HL-60 (cell line): ENCODE measurements around the gene MAP3K8.

Experiments
- DNase-seq, 2 experiments: peaks; one replicate each; pipeline ENCODE4 v3.0.0-alpha.2; 2010 to 2020; ENCODE audit warnings: low read depth in 1 of 2, low spot score in 1 of 2
- H3K27ac ChIP-seq: fragments of 250-450 bp; sonication (Bioruptor Pico); replicated peaks from 2 replicates; pipeline ENCODE4 v1.5.1; 2020; ENCODE audit warnings: mild to moderate bottlenecking, moderate library complexity
- H3K27me3 ChIP-seq: fragments of 250-450 bp; sonication (Bioruptor Pico); 2 replicates; pipeline ENCODE4 v1.5.1; 2021; ENCODE audit warnings: mild to moderate bottlenecking, moderate library complexity; ENCODE audit not compliant: insufficient read depth, poor library complexity, severe bottlenecking
- H3K4me3 ChIP-seq: replicated peaks from 2 replicates; pipeline ENCODE4 v1.5.1; 2011; ENCODE audit warnings: mild to moderate bottlenecking, control low read depth, low read length; ENCODE audit not compliant: insufficient read depth
- GABPA ChIP-seq: IDR thresholded peaks from 2 replicates; pipeline ENCODE4 v1.6.1; 2012; ENCODE audit warnings: low read depth
- POLR2AphosphoS5 ChIP-seq: IDR thresholded peaks from 2 replicates; pipeline ENCODE4 v1.6.1; 2012; ENCODE audit warnings: low read depth
- REST ChIP-seq: IDR thresholded peaks from 2 replicates; pipeline ENCODE4 v1.6.1; 2012; ENCODE audit warnings: low read depth; ENCODE audit not compliant: insufficient replicate concordance
- SPI1 ChIP-seq: IDR thresholded peaks from 2 replicates; pipeline ENCODE4 v1.6.1; 2012; ENCODE audit warnings: low read depth, mild to moderate bottlenecking, borderline replicate concordance
- TF ChIP-seq, protein P1 (sequence below): IDR thresholded peaks from one replicate; pipeline ENCODE4 v1.5.1; 2011; ENCODE audit warnings: low read length, control low read depth, inconsistent platforms; ENCODE audit not compliant: insufficient read depth

MAP3K8 gene

DNA sequence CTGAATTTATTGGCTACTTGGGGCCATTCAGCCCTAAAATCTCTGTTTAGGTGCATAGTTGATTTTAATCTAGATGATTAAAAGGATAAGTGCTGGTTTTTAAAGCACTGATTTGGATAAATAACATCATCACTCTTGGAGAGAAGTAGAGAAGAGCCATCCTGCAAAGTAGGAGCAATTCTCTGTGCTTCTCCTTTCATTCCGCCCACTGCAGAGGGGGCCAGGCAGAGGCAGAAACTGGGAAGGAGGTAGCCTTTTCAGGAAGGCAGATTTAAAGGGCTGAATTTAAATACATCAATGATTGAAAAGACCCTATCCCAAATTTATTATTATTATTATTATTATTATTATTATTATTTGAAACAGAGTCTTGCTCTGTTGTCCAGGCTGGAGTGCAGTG is 14.1 kb downstream of the MAP3K8 start:
- TF ChIP-seq, protein P1, sequence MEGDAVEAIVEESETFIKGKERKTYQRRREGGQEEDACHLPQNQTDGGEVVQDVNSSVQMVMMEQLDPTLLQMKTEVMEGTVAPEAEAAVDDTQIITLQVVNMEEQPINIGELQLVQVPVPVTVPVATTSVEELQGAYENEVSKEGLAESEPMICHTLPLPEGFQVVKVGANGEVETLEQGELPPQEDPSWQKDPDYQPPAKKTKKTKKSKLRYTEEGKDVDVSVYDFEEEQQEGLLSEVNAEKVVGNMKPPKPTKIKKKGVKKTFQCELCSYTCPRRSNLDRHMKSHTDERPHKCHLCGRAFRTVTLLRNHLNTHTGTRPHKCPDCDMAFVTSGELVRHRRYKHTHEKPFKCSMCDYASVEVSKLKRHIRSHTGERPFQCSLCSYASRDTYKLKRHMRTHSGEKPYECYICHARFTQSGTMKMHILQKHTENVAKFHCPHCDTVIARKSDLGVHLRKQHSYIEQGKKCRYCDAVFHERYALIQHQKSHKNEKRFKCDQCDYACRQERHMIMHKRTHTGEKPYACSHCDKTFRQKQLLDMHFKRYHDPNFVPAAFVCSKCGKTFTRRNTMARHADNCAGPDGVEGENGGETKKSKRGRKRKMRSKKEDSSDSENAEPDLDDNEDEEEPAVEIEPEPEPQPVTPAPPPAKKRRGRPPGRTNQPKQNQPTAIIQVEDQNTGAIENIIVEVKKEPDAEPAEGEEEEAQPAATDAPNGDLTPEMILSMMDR: no peak
- TF ChIP-seq SPI1 (no peak), GABPA (no peak), POLR2AphosphoS5 (no peak), REST (no peak)
- Histone ChIP-seq H3K4me3 (no peak overlapping the region), H3K27me3 (no peaks in the 10 kb centered on the region), H3K27ac (no peak overlapping the region)
- no peak for DNase-seq

DNA sequence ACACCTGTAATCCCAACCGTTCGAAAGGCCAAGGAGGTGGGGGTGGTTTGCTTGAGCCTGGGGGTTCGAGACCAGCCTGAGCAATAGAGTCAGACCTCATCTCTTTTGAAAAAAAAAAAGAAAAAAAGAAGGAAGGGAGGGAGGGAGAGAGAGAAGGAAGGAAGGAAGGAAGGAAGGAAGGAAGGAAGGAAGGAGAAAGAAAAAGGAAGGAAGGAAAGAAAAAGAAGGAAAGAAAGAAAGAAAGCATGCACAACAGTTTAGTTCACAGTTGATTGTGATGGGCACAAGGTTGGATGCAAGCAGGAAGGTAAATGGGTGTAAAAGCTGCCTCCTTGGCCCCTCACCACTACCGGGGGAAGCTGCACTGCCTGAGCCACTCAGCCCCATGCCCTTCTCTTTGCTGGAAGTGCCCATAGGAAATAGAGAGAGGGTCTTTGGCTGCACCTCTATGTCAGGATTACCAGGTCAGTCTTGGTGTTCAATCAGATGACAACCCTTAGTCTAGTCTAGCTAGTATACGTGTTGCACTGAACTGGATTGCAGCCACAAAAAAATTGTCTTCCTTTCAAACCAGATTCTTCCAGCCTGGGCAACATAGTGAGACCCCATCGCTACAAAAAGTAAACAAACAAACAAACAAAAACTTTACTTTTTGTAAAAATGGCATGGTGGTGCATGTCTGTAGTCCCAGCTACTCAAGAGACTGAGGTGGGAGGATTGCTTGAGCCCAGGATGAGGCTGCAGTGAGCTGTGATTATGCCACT is 20.0 kb downstream of the MAP3K8 start:
- DNase-seq: no peak
- Histone ChIP-seq H3K27ac (peak overlapping the region; percentile 74), H3K4me3 (no peak overlapping the region), H3K27me3 (no peaks in the 10 kb centered on the region)
- TF ChIP-seq, protein P1: no peak
- TF ChIP-seq REST: no peak
- TF ChIP-seq POLR2AphosphoS5: no peak
- TF ChIP-seq GABPA: no peak
- TF ChIP-seq SPI1: no peak

DNA sequence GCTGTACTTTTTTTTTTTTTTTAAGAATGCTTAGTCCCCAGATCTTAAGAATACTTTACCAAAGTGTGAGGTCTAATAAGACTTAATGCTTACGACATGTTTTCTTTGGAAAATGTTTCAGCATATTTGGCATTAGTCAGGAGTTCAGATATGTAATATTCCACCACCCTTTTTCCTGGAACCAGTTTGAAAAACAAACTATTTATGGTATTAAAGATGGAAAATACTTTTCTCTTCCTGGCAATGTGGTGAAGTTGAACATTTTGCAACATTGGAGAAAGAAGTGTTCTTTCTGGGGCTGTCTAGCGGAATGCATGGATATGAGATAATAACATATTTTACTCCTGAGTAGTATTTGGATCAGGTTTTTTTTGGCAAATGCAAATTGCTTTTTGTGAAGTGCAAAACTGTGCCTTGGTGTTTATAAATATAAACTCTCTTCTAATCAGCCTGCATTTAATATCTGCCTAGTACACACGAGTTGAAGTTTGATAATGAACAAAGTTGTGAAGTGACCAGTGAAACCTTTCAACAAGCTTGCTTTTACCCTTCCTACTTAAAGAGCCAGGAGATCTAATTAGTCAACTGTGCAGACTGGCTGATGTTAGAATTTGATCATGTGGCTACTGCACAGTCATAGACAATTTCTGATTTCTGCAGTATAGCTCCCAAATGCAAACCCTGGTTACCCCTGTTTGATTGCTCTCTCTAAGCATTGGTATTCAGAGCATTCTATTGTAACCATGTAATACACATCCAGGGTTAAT is 20.9 kb downstream of the MAP3K8 start:
- Histone ChIP-seq H3K4me3 (no peak overlapping the region), H3K27ac (peak overlapping the region; percentile 74), H3K27me3 (no peaks in the 10 kb centered on the region)
- TF ChIP-seq REST (no peak), GABPA (no peak), SPI1 (no peak), POLR2AphosphoS5 (no peak)
- TF ChIP-seq, protein P1: no peak
- DNase-seq: no peak
